NK-92 (cell line): ENCODE data around the gene ACSL1.
"Not testable (repeated sequence)": the region's sequence is repeated elsewhere in the genome, so short reads cannot be mapped to it uniquely, and the experiment has no call there.

Experiments used
- DNase-seq: peaks from one replicate; lab custom pipeline; 2025; ENCODE audit not compliant: unreplicated experiment; lab: John Stamatoyannopoulos, UW

The ACSL1 gene

GRCh38 chr4:184843984-184844554 is 18.3 kb upstream of the ACSL1 start:
- DNase-seq = no peak

- DNase-seq = not testable (repeated sequence)
Observed at GRCh38 chr4:184839075-184839399, 13.3 kb upstream of the ACSL1 start.

GRCh38 chr4:184838249-184839074 is 12.7 kb upstream of the ACSL1 start:
- no peak for DNase-seq

- no peak for DNase-seq
Observed at GRCh38 chr4:184836613-184837012, 10.8 kb upstream of the ACSL1 start.

GRCh38 chr4:184833046-184833838 is 7.5 kb upstream of the ACSL1 start:
- DNase-seq = no peak

- DNase-seq = no peak
Observed at GRCh38 chr4:184831153-184831552, 5.4 kb upstream of the ACSL1 start.

- DNase-seq = no peak
Observed at GRCh38 chr4:184826691-184827270, 1.0 kb upstream of the ACSL1 start.

- no peak for DNase-seq
Observed at GRCh38 chr4:184825141-184825895, 450 bp downstream of the ACSL1 start.

- DNase-seq = no peak
Observed at GRCh38 chr4:184824776-184825084, 1.0 kb downstream of the ACSL1 start.

GRCh38 chr4:184824081-184824775 is 1.5 kb downstream of the ACSL1 start:
- no peak for DNase-seq

- DNase-seq = no peak
Observed at GRCh38 chr4:184823014-184823413, 2.8 kb downstream of the ACSL1 start.

GRCh38 chr4:184822356-184822755 is 3.4 kb downstream of the ACSL1 start:
- DNase-seq = no peak

- DNase-seq = no peak
Observed at GRCh38 chr4:184821242-184821641, 4.5 kb downstream of the ACSL1 start.

- DNase-seq = no peak
Observed at GRCh38 chr4:184819786-184820185, 6.0 kb downstream of the ACSL1 start.

GRCh38 chr4:184818216-184818564 is 7.6 kb downstream of the ACSL1 start:
- no peak for DNase-seq

- DNase-seq = no peak
Observed at GRCh38 chr4:184817494-184818215, 8.1 kb downstream of the ACSL1 start.

GRCh38 chr4:184816962-184817361 is 8.8 kb downstream of the ACSL1 start:
- DNase-seq = no peak

GRCh38 chr4:184815046-184815877 is 10.5 kb downstream of the ACSL1 start:
- DNase-seq = no peak

GRCh38 chr4:184814686-184815045 is 11.1 kb downstream of the ACSL1 start:
- no peak for DNase-seq
